HG03025 (cell line): ENCODE measurements around the gene MYH7B.

Experiments used
- ATAC-seq: cut with Tn5 transposase; IDR thresholded peaks from one replicate; pipeline ENCODE4 v1.9.1; 2021; ENCODE audit warnings: mild to moderate bottlenecking, moderate library complexity; ENCODE audit not compliant: unreplicated experiment, low FRiP score

Gene MYH7B

DNA sequence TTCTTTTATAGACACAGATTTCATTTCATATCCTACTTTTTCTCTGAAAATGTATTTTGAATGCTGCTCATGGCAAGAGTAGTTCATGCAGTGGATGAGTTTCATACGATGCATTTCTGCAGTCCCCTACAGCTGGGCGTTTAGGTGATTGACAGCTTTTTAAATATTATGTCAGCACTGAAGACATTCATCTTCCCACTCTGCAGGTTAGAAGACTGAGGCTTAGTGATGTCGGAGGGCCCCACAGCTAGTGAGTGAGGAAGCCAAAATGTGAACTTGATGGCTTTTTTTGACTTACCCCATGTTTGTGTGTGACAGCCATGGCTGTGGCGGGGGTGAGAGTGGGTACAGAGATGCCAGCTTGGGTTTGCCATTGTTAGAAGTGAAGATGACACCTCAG lies 33.5 kb downstream of the MYH7B start:
- no peak for ATAC-seq

GRCh38 chr20:34989670-34990069 lies 34.0 kb downstream of the MYH7B start:
- ATAC-seq: no peak

DNA sequence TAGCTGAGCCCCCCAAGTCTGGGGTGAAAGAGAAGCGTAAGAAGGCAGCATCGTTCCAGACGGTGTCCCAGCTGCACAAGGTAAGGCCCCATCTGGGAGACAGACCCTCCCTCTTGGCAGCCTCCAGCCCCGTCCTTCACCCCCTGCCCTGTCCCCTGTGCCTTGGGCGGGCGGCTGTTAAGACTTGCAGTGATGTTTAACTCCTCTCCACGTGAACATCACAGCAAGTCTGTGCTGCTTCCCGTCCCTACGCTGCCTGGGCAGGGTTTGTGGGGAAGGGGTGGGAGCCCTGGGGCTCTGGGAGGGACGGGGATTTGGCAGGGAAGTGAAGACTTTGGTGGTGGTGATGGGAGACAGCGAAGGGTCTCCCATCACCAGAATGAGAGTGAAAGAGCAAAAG lies 34.6 kb downstream of the MYH7B start:
- ATAC-seq: no peak

- ATAC-seq: no peak
These were observed 35.1 kb downstream of the MYH7B start for GRCh38 chr20:34990661-34991214.

- ATAC-seq: no peak
These were observed 37.2 kb downstream of the MYH7B start for GRCh38 chr20:34992751-34993417.

DNA sequence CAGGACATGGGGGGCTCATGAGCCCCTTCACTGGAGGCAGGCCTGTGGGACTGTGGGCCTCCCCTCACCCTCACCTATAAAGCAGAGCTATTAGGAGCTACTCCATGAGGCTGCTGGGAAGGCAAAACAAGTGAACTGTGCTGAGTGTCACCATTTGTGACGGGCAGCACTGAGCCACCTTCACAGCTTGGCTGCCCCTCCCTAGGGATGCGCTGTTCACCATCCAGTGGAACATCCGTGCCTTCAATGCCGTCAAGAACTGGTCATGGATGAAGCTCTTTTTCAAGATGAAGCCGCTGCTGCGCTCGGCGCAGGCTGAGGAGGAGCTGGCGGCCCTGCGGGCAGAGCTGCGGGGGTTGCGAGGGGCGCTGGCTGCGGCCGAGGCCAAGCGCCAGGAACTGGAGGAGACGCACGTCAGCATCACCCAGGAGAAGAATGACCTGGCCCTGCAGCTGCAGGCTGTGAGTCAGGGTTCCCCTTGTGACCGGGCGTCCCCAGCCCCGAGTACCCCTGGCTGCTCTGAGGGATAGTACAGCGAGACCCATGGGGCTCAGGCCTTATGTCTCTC lies 38.4 kb downstream of the MYH7B start:
- no peak for ATAC-seq

DNA sequence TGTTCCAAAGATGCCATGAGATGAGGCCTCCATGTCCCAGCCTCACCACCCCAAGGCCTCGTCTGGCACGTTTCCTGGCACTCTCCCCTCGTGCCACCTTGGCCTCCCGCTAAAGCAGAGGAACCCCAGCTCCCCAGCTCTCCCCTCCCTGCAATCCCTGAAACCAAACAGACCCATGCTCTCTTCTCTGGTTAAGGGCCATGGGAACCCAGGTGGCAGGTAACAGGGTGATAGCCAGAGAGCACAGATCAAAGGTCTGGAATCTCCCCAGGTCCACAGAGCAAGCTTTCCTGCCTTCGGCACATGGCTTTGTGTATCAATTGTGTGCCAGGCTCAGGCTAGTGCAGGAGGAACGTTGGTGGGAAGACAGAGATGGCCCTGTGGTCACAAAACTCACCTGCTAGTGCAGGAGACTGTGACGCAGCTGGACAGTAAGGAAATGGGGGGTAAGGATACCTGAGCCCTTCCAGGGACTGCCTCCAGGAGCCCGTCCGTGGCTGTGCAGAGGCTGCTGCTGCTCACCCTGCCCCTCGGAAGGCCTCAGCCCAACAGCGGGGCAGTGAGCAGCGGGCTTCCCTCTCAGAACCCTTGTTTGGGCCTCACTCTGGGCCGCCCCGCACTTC lies 39.0 kb downstream of the MYH7B start:
- no peak for ATAC-seq

GRCh38 chr20:34995192-34995591 lies 39.5 kb downstream of the MYH7B start:
- no peak for ATAC-seq

DNA sequence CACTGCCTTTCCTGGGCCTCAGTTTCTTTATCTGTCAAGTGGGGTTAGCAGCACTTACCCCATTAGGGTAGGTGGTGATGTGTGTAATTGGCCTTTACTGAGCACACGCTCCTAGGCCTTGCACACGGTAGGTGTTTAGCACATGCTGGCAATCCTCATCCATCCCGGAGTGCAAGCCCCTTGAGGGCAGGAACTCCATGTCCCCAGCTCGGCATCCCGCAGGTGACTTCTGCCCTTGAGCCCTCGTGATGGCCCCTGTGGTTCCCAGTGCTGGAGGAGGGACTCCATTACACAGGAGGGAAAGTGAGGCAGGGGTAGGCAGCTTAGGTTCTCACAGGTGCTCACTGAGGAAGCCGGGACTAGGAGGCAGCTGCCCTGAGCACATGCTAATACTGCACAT lies 40.0 kb downstream of the MYH7B start:
- no peak for ATAC-seq

- no peak for ATAC-seq
These were observed 40.8 kb downstream of the MYH7B start for GRCh38 chr20:34996243-34997028.

GRCh38 chr20:34997131-34997561 lies 41.5 kb downstream of the MYH7B start:
- no peak for ATAC-seq

DNA sequence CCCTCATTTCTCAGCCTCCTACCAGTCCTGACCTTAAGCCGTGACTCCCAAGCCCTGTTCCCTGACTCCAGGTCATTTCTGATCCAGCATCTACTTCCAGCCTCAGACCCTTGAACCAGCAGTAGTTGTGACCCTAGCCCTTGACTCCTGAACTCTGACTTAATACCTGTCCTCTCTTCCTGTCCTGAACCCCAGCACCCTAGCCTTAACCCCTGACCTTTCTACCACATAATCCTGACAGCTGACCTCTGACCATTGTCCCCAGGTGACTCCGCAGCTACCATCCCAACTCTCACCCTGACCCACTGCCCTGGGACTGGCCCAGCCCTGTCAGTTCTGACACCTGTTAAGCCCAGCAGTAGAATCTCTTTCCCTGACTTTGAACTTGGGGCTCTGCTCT lies 42.1 kb downstream of the MYH7B start:
- ATAC-seq: no peak

DNA sequence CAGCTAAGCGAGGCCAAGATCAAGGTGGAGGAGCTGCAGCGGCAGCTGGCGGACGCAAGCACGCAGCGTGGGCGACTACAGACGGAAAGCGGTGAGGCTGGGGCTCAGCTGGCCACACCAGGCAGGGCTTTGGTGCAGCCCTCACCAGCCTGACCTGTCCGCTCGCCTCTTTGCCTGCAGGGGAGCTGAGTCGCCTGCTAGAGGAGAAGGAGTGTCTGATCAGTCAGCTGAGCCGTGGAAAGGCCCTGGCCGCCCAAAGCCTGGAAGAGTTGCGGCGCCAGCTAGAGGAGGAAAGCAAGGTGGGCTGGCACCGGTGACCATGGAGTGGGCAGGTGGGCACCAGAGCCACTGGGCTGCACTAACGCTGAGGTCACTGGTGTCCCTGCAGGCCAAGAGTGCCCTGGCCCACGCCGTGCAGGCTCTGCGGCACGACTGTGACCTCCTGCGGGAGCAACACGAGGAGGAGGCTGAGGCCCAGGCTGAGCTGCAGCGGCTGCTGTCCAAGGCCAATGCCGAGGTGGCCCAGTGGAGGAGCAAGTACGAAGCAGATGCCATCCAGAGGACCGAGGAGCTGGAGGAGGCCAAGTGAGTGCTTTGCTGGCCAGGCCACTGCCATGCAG lies 42.8 kb downstream of the MYH7B start:
- ATAC-seq: no peak

DNA sequence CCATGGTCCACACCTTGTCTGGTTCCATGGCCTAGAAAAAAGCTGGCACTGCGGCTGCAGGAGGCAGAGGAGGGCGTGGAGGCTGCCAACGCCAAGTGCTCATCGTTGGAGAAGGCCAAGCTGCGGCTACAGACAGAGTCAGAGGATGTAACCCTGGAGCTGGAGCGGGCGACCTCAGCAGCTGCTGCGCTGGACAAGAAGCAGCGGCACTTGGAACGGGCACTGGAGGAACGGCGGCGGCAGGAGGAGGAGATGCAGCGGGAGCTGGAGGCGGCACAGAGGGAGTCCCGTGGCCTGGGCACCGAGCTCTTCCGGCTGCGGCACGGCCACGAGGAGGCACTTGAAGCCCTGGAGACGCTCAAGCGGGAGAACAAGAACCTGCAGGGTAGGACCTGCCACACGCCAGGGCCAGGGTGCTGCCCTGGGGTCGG lies 43.4 kb downstream of the MYH7B start:
- ATAC-seq: no peak

DNA sequence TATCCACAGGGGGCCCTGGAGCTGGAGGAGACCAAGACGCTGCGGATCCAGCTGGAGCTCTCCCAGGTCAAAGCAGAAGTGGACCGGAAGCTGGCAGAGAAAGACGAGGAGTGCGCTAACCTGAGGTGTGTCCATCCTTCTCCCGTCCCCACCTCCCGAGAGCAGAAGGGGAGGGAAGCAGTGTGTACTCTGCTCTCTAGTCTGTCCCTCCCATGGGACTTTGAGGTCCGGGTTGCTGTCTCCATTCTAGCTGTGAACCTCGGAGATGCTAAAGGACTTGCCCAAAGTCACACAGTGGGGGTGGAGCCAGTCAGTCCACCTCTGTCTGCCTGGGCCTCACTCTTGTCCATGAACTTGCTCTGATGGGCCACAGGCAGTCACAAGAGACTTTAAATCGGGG lies 44.1 kb downstream of the MYH7B start:
- no peak for ATAC-seq

- no peak for ATAC-seq
These were observed 44.7 kb downstream of the MYH7B start for GRCh38 chr20:35000311-35000921.

- no peak for ATAC-seq
These were observed 45.4 kb downstream of the MYH7B start for GRCh38 chr20:35000922-35001595.

DNA sequence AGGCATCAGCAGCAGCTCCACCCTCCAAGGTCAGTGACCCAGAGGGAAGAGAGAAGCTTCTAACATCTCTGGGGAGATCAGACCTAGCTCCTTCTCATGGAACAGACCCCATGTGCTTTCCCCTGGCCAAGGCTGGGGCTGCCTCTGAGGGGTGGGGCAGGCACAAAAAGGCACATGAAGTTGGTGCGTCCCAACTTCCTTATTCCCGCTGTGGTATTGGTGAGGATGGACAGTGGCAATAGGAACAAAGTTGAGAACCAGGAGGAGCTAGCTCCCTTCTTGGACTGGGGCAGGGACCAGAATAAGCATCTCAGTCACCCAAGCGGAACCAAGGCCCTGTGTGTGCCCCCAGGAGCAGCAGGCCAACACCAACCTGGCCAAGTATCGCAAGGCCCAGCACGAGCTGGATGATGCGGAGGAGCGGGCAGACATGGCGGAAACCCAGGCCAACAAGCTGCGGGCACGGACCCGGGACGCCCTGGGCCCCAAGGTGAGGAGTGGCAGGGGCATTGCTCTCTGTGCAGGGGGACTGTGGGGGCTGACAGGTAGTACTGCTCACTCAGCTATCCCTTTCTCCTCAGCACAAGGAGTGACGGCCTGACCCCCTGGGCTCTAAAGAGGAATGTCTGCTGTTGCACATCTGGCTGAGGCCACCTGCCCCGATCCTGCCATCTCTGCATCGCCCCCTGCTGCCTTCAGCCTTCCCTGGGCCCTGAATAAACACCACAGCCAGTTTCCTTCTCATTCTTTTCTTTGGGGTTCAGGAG lies 46.1 kb downstream of the MYH7B start:
- no peak for ATAC-seq
